BJ (cell line): ENCODE results near the gene PNKD. TPM values are rescaled to one million over a fixed set of nuclear protein-coding genes. Genes with fewer than 3 reads are reported as not detected.

ENCODE experiments used
- CTCF ChIA-PET: fragments of 350-600 bp; formaldehyde crosslinking; extraction: SDS; loops from one replicate; lab custom pipeline; 2021; ENCODE audit warnings: antibody characterized with exemption, inconsistent platforms; lab: Yijun Ruan, JAX
- POLR2A ChIA-PET: fragments of 300-600 bp; sonication (Branson Sonifier 250); formaldehyde crosslinking; extraction: SDS; loops from one replicate; lab custom pipeline; 2021; ENCODE audit warnings: antibody characterized with exemption; lab: Charles Lee
- DNase-seq: peaks from one replicate; pipeline ENCODE4 v3.0.0-alpha.2; 2011; ENCODE audit warnings: low read depth
- H3K27me3 ChIP-seq: 2 replicates; pipeline ENCODE4 v1.6.0; 2011; ENCODE audit warnings: low read length; ENCODE audit not compliant: control insufficient read depth, insufficient read depth
- H3K36me3 ChIP-seq: 2 replicates; pipeline ENCODE4 v1.5.1; 2011; ENCODE audit warnings: low read length; ENCODE audit not compliant: control insufficient read depth, insufficient read depth
- H3K4me3 ChIP-seq: 2 replicates; pipeline ENCODE4 v1.5.1; 2011; ENCODE audit warnings: low read depth, mild to moderate bottlenecking, control low read depth, low read length
- polyA plus RNA-seq: library from polyadenylated mRNA; depleted of rRNA; stranded (reverse); fragments of >200 nt; gene quantifications from 2 replicates; pipeline ENCODE4 v1.2.3, GENCODE V29; 2011
- TF ChIP-seq, protein P1 (sequence below): IDR thresholded peaks from 2 replicates; pipeline ENCODE4 v1.5.1; 2011; ENCODE audit warnings: low read depth, mild to moderate bottlenecking, control low read depth, inconsistent platforms, low read length, moderate library complexity; ENCODE audit not compliant: insufficient read depth

The PNKD gene
- polyA plus RNA-seq, 1 experiment, result 54.5 TPM

DNA sequence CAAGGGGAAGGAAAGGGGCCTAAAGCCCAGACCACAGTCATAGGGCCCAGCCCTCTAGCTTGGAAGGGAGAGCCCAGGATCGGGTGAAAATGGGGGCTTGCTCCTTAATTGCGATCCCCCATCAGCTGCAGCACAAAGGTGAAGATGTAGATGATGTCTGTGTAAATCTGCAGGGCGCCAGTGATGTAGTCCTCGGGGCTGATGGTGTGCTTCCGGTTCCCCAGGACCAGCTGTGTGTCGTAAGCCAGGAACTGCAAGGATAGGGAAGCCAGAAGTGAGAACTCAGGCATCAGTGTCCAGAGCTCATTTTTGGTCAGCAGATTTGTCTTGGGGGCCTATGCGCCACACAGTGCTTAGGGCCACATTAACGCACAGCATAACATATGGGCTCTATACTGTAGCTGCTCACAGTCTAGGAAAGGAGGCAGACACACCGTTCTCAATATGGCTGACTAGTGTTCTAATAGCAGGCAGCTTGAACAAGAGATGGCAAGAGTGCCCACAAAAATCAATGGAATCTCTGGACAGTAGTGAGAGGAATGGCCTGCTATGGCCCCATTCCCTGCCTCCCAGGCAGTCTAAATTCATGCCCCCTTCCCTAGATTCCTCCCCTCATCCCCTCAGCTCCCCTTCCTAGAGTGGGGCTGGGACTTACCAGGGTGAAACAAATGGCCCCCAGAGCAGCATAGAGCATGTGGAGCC lies 5.2 kb downstream of the PNKD start:
- peaks cover 47% of the 10 kb centered on the region for H3K36me3 ChIP-seq

DNA sequence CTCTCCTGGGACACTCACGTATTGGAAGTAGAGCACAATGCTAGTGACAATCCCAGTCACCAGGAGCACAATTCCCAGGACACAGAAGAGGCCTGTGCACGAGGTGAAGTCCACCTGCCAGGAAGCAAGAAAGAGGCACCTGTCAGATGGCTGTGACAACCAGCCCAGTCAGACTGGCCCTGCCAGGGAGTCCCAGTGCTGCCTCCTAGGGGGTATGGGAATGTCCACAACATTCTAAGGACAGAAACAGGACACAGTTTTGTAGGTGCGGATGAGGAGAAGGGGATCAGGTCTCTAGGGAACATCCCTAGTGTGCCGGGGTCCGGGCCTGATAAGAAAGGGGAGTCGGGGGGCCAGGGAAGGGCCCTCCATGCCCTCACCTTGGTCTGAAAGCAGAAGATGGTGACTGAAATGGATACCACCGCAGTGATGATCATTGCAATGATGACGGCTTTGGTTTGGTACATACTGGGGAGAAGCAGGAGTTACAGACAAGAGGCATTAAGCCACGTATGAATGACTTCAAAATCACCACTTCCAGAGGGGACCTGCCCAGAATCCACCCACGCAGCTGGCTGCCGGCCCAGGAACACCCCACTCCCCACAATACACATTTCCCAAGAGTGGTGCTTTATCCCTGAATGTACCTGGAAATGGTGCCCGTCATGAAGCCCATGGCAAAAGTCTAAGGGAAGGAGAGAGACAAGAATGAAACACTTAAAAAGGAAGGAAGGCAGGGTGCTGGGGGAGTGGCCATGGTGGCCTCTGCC lies 6.9 kb downstream of the PNKD start:
- DNase-seq, result no peak
- Histone ChIP-seq H3K4me3 (no peak overlapping the region), H3K36me3 (peaks cover 58% of the 10 kb centered on the region), H3K27me3 (no peaks in the 10 kb centered on the region)
- ChIA-PET POLR2A (no interaction called here), CTCF (interaction anchor here (2.2 to 8.1 kb wide), 3 partner anchors 9 to 119 kb away, joined by 7 to 87 read pairs (median 31); partner anchors contain the start of gene CATIP)
- TF ChIP-seq, protein P1, sequence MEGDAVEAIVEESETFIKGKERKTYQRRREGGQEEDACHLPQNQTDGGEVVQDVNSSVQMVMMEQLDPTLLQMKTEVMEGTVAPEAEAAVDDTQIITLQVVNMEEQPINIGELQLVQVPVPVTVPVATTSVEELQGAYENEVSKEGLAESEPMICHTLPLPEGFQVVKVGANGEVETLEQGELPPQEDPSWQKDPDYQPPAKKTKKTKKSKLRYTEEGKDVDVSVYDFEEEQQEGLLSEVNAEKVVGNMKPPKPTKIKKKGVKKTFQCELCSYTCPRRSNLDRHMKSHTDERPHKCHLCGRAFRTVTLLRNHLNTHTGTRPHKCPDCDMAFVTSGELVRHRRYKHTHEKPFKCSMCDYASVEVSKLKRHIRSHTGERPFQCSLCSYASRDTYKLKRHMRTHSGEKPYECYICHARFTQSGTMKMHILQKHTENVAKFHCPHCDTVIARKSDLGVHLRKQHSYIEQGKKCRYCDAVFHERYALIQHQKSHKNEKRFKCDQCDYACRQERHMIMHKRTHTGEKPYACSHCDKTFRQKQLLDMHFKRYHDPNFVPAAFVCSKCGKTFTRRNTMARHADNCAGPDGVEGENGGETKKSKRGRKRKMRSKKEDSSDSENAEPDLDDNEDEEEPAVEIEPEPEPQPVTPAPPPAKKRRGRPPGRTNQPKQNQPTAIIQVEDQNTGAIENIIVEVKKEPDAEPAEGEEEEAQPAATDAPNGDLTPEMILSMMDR, result 0 out of 2 replicates have a peak, but pooled peaks have one; percentile 11

More for the DNA sequence above, 5.2 kb downstream of the PNKD start:
- no peaks in the 10 kb centered on the region for H3K27me3 ChIP-seq
- TF ChIP-seq, protein P1, result no peak
- CTCF ChIA-PET, result interaction anchor here (1.2 to 8.1 kb wide), 6 partner anchors 10 to 121 kb away, joined by 4 to 87 read pairs (median 19); partner anchors contain the start of genes CATIP and TMBIM1
- POLR2A ChIA-PET, result no interaction called here
- no peak for DNase-seq
- no peak overlapping the region for H3K4me3 ChIP-seq

DNA sequence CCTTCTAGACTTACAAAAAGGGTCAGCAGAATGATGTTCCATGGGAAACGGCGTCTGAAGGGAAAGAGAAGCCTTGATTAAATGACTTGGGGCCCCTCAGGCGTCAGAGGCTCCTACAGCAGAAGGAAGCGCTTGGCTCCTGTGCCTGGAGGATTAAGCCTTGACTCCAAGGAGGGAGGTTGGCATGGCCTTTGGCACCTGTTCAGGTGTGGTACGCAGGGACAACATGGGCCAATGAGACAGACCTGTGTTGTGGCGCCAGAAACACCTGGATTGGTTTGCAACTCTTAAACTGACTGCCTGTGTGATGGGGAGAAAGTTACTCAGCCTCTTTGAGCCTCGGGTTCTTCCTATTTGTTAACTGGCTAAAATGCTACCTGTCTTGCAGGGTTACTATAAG lies 7.6 kb downstream of the PNKD start:
- CTCF ChIA-PET, result no interaction called here
- Histone ChIP-seq H3K36me3 (peaks cover 59% of the 10 kb centered on the region), H3K27me3 (no peaks in the 10 kb centered on the region), H3K4me3 (no peak overlapping the region)
- DNase-seq, result no peak
- TF ChIP-seq, protein P1, result no peak
- POLR2A ChIA-PET, result no interaction called here

DNA sequence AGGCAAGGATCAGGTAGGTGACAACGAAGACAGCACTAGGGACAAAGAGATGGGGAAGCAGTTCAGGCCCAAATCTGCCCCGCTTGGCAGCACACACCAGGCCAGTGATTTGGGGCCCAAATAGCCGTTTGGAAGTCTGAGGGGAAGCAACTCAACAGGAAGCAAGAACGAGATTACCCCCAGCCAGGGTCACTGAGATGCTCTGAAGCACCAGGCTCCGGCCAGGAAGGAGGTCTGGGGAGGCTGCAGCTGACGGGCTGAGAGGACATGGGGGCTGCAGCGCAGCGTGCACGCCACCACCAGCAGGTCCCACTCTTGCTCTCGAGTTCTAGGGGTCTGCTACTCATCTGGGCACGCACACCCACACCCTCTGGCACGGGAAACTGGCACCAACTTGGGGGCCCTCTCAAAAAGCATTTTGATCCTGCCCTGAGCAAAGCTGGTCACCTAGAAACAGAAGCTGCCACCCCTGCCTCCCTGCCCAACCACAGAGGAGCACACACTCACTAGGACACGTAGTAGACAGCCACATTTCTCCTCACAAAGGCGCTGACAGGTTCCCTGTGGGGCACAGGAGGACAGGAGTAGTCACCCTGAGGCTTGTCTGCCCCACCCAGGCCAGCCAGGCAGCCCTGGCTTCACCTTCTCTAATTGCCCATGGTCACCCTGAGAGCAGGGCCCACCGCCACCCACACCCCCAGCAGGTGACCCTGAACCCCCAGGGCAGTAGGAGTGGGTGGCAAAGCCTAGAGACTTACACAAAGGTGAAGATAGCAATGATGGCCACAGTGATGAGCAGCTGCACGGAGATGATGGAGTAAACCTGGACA lies 8.4 kb downstream of the PNKD start:
- ChIA-PET CTCF (interaction anchor here (0.8 to 1.3 kb wide), 2 partner anchors 12 to 13 kb away, joined by 3 read pairs; no protein-coding TSS in a partner anchor), POLR2A (no interaction called here)
- no peak for DNase-seq
- no peak overlapping the region for H3K4me3 ChIP-seq
- H3K27me3 ChIP-seq, result no peaks in the 10 kb centered on the region
- TF ChIP-seq, protein P1, result no peak
- H3K36me3 ChIP-seq, result peaks cover 59% of the 10 kb centered on the region
